SK-N-SH (cell line): ENCODE results near the gene PALS2. TPM values are rescaled to one million over a fixed set of nuclear protein-coding genes. Genes with fewer than 3 reads are reported as not detected.

ENCODE experiments used
- CTCF ChIA-PET: fragments of 300-600, 350-600 bp; formaldehyde crosslinking; extraction: SDS; loops from one replicate; lab custom pipeline; 2021; lab: Yijun Ruan, JAX
- POLR2A ChIA-PET: fragments of 350-600 bp; sonication (Branson Sonifier 250); formaldehyde crosslinking; extraction: SDS; loops from one replicate; lab custom pipeline; 2020; ENCODE audit warnings: antibody characterized with exemption, inconsistent platforms; lab: Yijun Ruan, JAX
- DNase-seq: peaks from one replicate; pipeline ENCODE4 v3.0.0; 2012
- H2AFZ ChIP-seq: fragments of 200-600 bp; sonication (generic); 2 replicates; pipeline ENCODE4 v1.8.1; 2016; ENCODE audit warnings: antibody characterized with exemption, mild to moderate bottlenecking, low read depth
- H3F3A ChIP-seq: fragments of 200-600 bp; sonication (generic); replicated peaks from 2 replicates; pipeline ENCODE3; 2016; ENCODE audit warnings: antibody characterized with exemption, mild to moderate bottlenecking; ENCODE audit not compliant: insufficient read depth
- H3K27ac ChIP-seq, 2 experiments: fragments of 200-500 bp in 1 of 2; fragments of 200-600 bp in 1 of 2; sonication (Bioruptor generic) in 1 of 2; sonication (generic), shearing (Covaris generic) in 1 of 2; 2 replicates each; pipeline versions ENCODE4 v1.5.1 to v1.6.1; 2014 to 2016; ENCODE audit warnings: low read depth in 2 of 2, inconsistent platforms in 1 of 2, low read length in 1 of 2, mild to moderate bottlenecking in 1 of 2, mixed read lengths in 1 of 2
- H3K27me3 ChIP-seq: fragments of 200-600 bp; sonication (generic), shearing (Covaris generic); 2 replicates; pipeline ENCODE4 v1.6.1; 2016; ENCODE audit warnings: mixed run types; ENCODE audit not compliant: insufficient read depth
- H3K36me3 ChIP-seq, 2 experiments: fragments of 200-500 bp in 1 of 2; fragments of 200-600 bp in 1 of 2; sonication (Bioruptor generic) in 1 of 2; sonication (generic) in 1 of 2; replicated peaks in 1 of 2; 2 replicates each; pipeline versions ENCODE3 to v1.5.1; 2014 to 2016; ENCODE audit warnings: low read length in 1 of 2, mild to moderate bottlenecking in 1 of 2; ENCODE audit not compliant: insufficient read depth in 2 of 2, control insufficient read depth in 1 of 2
- H3K4me1 ChIP-seq, 2 experiments: fragments of 200-500 bp in 1 of 2; fragments of 200-600 bp in 1 of 2; sonication (Bioruptor generic) in 1 of 2; sonication (generic), shearing (Covaris generic) in 1 of 2; 2 replicates each; pipeline versions ENCODE4 v1.5.1 to v1.6.1; 2014 to 2016; ENCODE audit warnings: low read depth in 1 of 2, low read length in 1 of 2, mixed run types in 1 of 2; ENCODE audit not compliant: insufficient read depth in 2 of 2, control insufficient read depth in 1 of 2
- H3K4me2 ChIP-seq: fragments of 200-600 bp; sonication (generic), shearing (Covaris generic); 2 replicates; pipeline ENCODE4 v1.6.1; 2017; ENCODE audit warnings: mixed run types
- H3K4me3 ChIP-seq, 2 experiments: fragments of 200-500 bp in 1 of 2; fragments of 200-600 bp in 1 of 2; sonication (Bioruptor generic) in 1 of 2; sonication (generic), shearing (Covaris generic) in 1 of 2; 2 replicates each; pipeline versions ENCODE4 v1.5.1 to v1.8.1; 2014 to 2016; ENCODE audit warnings: low read depth in 2 of 2, inconsistent platforms in 1 of 2, low read length in 1 of 2, mild to moderate bottlenecking in 1 of 2, mixed read lengths in 1 of 2, moderate library complexity in 1 of 2
- H3K79me2 ChIP-seq: fragments of 200-600 bp; sonication (generic); 2 replicates; pipeline ENCODE4 v1.8.1; 2017; ENCODE audit warnings: mild to moderate bottlenecking; ENCODE audit not compliant: insufficient read depth
- H3K9ac ChIP-seq: fragments of 200-600 bp; sonication (generic); 2 replicates; pipeline ENCODE4 v1.6.1; 2017; ENCODE audit warnings: mixed run types
- H3K9me2 ChIP-seq: fragments of 200-600 bp; sonication (generic); 2 replicates; pipeline ENCODE4 v1.6.1; 2017; ENCODE audit warnings: mixed run types
- H3K9me3 ChIP-seq: fragments of 200-600 bp; sonication (generic); 2 replicates; pipeline ENCODE4 v1.6.1; 2017; ENCODE audit warnings: mixed run types, mild to moderate bottlenecking, moderate library complexity
- H4K20me1 ChIP-seq: fragments of 200-600 bp; sonication (generic); 2 replicates; pipeline ENCODE4 v1.6.1; 2017; ENCODE audit warnings: mild to moderate bottlenecking, mixed run types; ENCODE audit not compliant: insufficient read depth
- ELF1 ChIP-seq: IDR thresholded peaks from 2 replicates; pipeline ENCODE4 v1.4.0; 2012
- EP300 ChIP-seq, 2 experiments: IDR thresholded peaks; 2 replicates each; pipeline versions ENCODE4 v1.4.0 to v1.6.1; 2012; ENCODE audit warnings: borderline replicate concordance in 1 of 2, low read depth in 1 of 2, low read length in 1 of 2
- FOXJ3 ChIP-seq: sonication (generic); formaldehyde crosslinking; IDR thresholded peaks from 2 replicates; pipeline ENCODE4 v1.5.1; 2020; ENCODE audit warnings: mild to moderate bottlenecking, missing genetic modification reagents
- FOXM1 ChIP-seq: IDR thresholded peaks from 2 replicates; pipeline ENCODE4 v1.4.0; 2012; ENCODE audit warnings: low read depth, mild to moderate bottlenecking
- GABPA ChIP-seq: IDR thresholded peaks from 2 replicates; pipeline ENCODE4 v1.4.0; 2012; ENCODE audit warnings: low read depth, mild to moderate bottlenecking
- MEF2A ChIP-seq: IDR thresholded peaks from 2 replicates; pipeline ENCODE4 v1.4.0; 2012; ENCODE audit warnings: low read depth, borderline replicate concordance
- MXI1 ChIP-seq: IDR thresholded peaks from 2 replicates; pipeline ENCODE4 v1.6.1; 2012; ENCODE audit warnings: mild to moderate bottlenecking, low read depth, low read length, improper control_type of control experiment
- NRF1 ChIP-seq: IDR thresholded peaks from 2 replicates; pipeline ENCODE4 v1.6.1; 2012; ENCODE audit warnings: low read depth, mild to moderate bottlenecking, low read length
- RAD21 ChIP-seq: IDR thresholded peaks from 2 replicates; pipeline ENCODE4 v1.6.1; 2012; ENCODE audit warnings: mild to moderate bottlenecking, low read length
- RCOR1 ChIP-seq: fragments of 150-350 bp; IDR thresholded peaks from 2 replicates; pipeline ENCODE4 v1.6.1; 2017; ENCODE audit warnings: antibody characterized with exemption, low read length
- RFX5 ChIP-seq: IDR thresholded peaks from 2 replicates; pipeline ENCODE4 v1.6.1; 2012; ENCODE audit warnings: mild to moderate bottlenecking, improper control_type of control experiment, low read length
- SIN3A ChIP-seq: IDR thresholded peaks from 2 replicates; pipeline ENCODE4 v1.6.1; 2012; ENCODE audit warnings: low read depth, mild to moderate bottlenecking, low read length, moderate library complexity, borderline replicate concordance
- YY1 ChIP-seq: IDR thresholded peaks from 2 replicates; pipeline ENCODE4 v1.4.0; 2012; ENCODE audit warnings: low read depth, mild to moderate bottlenecking
- WGBS: methylation state at CpG from one replicate; pipeline ENCODE4 v1.1.6; 2017; ENCODE audit warnings: low lambda C conversion rate; 5-methylcytosine and 5-hydroxymethylcytosine counted together
- polyA plus RNA-seq, 3 experiments: library from polyadenylated mRNA; depleted of rRNA; stranded (reverse); fragments of >200 nt; gene quantifications; 2 replicates each; pipeline ENCODE4 v1.2.3, GENCODE V29; 2012
- TF ChIP-seq, protein P1 (sequence below): IDR thresholded peaks from 2 replicates; pipeline ENCODE4 v1.4.0; 2012; ENCODE audit warnings: low read depth
- TF ChIP-seq, protein P2 (sequence below): IDR thresholded peaks from 2 replicates; pipeline ENCODE4 v1.4.0; 2012; ENCODE audit warnings: low read depth, borderline replicate concordance
- TF ChIP-seq, protein P3 (sequence below): IDR thresholded peaks from 2 replicates; pipeline ENCODE4; 2012

PALS2 gene
- polyA plus RNA-seq, 1 of the 3 experiments (the other 2 are of a cell fraction) = 6.9 TPM

DNA sequence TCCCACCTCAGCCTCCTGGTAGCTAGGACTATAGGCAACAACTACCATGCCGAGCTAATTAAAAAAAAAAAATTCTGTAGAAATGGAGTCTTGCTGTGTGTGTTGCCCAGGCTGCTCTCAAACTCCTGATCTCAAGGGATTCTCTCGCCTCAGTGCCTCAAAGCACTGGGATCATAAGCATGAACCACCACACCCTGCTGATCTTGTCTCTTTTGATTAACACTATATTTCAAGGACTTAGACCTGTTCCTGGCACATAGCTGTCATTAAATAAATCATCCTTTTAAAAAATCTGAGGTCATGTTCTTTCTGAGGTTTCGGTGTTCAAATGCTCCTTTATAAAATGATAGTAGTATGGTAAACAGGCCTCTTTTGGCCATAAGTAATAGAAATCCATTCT is 4.8 kb downstream of the PALS2 start:
- H3K9me3 ChIP-seq = no peaks in the 10 kb centered on the region
- CTCF ChIA-PET = interaction anchor here (0.8 to 10.0 kb wide), 5 partner anchors 75 to 714 kb away, joined by 3 to 141 read pairs (median 3); no protein-coding TSS in a partner anchor

DNA sequence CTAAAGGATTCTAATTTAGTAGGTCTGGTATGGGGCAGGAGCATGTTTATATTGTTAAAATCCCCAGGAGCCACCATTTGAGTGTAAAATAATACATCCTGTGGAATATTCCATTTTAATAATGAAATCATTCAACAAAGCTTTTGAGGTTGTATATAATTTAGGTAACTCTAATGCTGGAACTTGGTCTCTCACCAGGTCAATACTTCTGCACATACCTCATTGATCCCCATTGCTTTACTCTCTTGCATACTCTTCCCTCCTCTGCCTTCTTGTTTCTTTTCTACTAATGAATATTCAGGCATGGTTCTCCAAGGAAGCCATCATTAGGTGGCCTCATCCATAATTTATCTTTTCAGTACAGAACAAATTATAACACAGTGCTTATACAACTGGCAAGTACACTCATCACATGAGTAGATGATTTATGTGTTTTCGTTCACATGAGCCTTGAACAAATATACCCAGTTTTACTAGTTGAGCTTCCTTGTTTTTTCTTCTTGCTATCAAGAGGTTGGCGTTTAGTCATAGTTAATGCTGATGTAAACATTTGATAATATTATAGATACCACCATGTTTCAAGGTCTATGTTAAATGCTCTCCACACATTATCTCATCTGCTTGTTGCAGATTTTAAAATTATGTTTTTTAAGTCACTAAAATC is 7.2 kb downstream of the PALS2 start:
- Histone ChIP-seq H2AFZ (no peak overlapping the region), H4K20me1 (no peaks in the 10 kb centered on the region), H3K4me3 (no peak overlapping the region), H3K36me3 (no peaks in the 10 kb centered on the region), H3K9me3 (no peaks in the 10 kb centered on the region), H3K4me2 (no peak overlapping the region), H3K27ac (no peak overlapping the region), H3K27me3 (no peaks in the 10 kb centered on the region), H3F3A (peaks cover 7% of the 10 kb centered on the region), H3K4me1 (peaks cover 4 to 8% of the 10 kb centered on the region in 2 experiments; a peak in 2 of 4 replicates), H3K9ac (no peak overlapping the region), H3K9me2 (0 out of 2 replicates have a peak, but pooled peaks cover 4% of the 10 kb centered on the region), H3K79me2 (peaks cover 53% of the 10 kb centered on the region)
- DNase-seq = no peak
- CTCF ChIA-PET = interaction anchor here (0.6 to 1.2 kb wide), 3 partner anchors 57 to 176 kb away, joined by 3 to 4 read pairs (median 4); no protein-coding TSS in a partner anchor
- WGBS = 85% methylated on average over 2 of the region's 2 CpGs
- POLR2A ChIA-PET = no interaction called here
- TF ChIP-seq ELF1 (no peak), MXI1 (no peak), RAD21 (no peak), MEF2A (no peak), NRF1 (no peak)
- TF ChIP-seq, protein P1, sequence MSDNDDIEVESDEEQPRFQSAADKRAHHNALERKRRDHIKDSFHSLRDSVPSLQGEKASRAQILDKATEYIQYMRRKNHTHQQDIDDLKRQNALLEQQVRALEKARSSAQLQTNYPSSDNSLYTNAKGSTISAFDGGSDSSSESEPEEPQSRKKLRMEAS = no peak
- TF ChIP-seq, protein P2, sequence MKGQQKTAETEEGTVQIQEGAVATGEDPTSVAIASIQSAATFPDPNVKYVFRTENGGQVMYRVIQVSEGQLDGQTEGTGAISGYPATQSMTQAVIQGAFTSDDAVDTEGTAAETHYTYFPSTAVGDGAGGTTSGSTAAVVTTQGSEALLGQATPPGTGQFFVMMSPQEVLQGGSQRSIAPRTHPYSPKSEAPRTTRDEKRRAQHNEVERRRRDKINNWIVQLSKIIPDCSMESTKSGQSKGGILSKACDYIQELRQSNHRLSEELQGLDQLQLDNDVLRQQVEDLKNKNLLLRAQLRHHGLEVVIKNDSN = no peak

More for the DNA sequence above, 4.8 kb downstream of the PALS2 start:
- H3K36me3 ChIP-seq = no peaks in the 10 kb centered on the region
- peaks cover 4 to 14% of the 10 kb centered on the region in 2 experiments; a peak in 2 of 4 replicates for H3K4me1 ChIP-seq
- H3K27ac ChIP-seq = no peak overlapping the region
- TF ChIP-seq EP300 (IDR thresholded peaks at IDR 0.05; ENCODE audit: borderline replicate concordance in 1 of 2, low read depth in 1 of 2, low read length in 1 of 2) = no peak
- no peak for TF ChIP-seq RFX5
- no peak for TF ChIP-seq SIN3A
- no peak for TF ChIP-seq RAD21
- no peak for TF ChIP-seq GABPA
- TF ChIP-seq, protein P3, sequence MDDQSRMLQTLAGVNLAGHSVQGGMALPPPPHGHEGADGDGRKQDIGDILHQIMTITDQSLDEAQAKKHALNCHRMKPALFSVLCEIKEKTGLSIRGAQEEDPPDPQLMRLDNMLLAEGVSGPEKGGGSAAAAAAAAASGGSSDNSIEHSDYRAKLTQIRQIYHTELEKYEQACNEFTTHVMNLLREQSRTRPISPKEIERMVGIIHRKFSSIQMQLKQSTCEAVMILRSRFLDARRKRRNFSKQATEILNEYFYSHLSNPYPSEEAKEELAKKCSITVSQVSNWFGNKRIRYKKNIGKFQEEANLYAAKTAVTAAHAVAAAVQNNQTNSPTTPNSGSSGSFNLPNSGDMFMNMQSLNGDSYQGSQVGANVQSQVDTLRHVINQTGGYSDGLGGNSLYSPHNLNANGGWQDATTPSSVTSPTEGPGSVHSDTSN = no peak
- no peak for TF ChIP-seq NRF1
- no peak for TF ChIP-seq RCOR1
- TF ChIP-seq, protein P1 = no peak
- TF ChIP-seq FOXJ3 = no peak
- TF ChIP-seq YY1 = no peak
- TF ChIP-seq FOXM1 = no peak
- H3K79me2 ChIP-seq = peaks cover 59% of the 10 kb centered on the region
- H3K4me3 ChIP-seq = no peak overlapping the region
- WGBS = 98% methylated on average over 3 of the region's 3 CpGs
- H3F3A ChIP-seq = peaks cover 7% of the 10 kb centered on the region
- no peaks in the 10 kb centered on the region for H4K20me1 ChIP-seq
- no peak overlapping the region for H3K9ac ChIP-seq
- POLR2A ChIA-PET = no interaction called here
- no peaks in the 10 kb centered on the region for H3K27me3 ChIP-seq
- H2AFZ ChIP-seq = no peak overlapping the region
- no peak overlapping the region for H3K4me2 ChIP-seq
- DNase-seq = no peak
- H3K9me2 ChIP-seq = 0 out of 2 replicates have a peak, but pooled peaks cover 4% of the 10 kb centered on the region
